Activated naive CD8-positive, alpha-beta T cell treated with anti-CD3 and anti-CD28 coated beads, Interleukin-2, amount 10 ng/mL, durations not matched to agents 7 days and 5 days (primary cell): ENCODE results near the gene IGF2. TPM values are rescaled to one million over a fixed set of nuclear protein-coding genes. Genes with fewer than 3 reads are reported as not detected.

Experiments used
- ATAC-seq: fragments of 150-1000 bp; cut with Tn5 transposase; one replicate; pipeline ENCODE4 v1.10.0; 2021; ENCODE audit warnings: low read depth, moderate library complexity
- POLR2A ChIA-PET: fragments of 350-600 bp; sonication (Branson Sonifier 250); formaldehyde crosslinking; loops from one replicate; lab custom pipeline; 2021; ENCODE audit warnings: antibody characterized with exemption; lab: Charles Lee
- DNase-seq: peaks from one replicate; pipeline ENCODE4 v3.0.0; 2021
- H3K27ac Mint-ChIP-seq: one replicate; pipeline ENCODE4 v1.8.0; 2022; ENCODE audit warnings: mild to moderate bottlenecking, mixed read lengths
- H3K27me3 Mint-ChIP-seq: one replicate; pipeline ENCODE4 v1.8.0; 2022; ENCODE audit warnings: mild to moderate bottlenecking, moderate library complexity, mixed read lengths
- H3K36me3 Mint-ChIP-seq: one replicate; pipeline ENCODE4 v1.8.0; 2021; ENCODE audit warnings: mild to moderate bottlenecking, mixed read lengths
- H3K4me1 Mint-ChIP-seq: one replicate; pipeline ENCODE4 v1.8.0; 2021; ENCODE audit warnings: mixed read lengths
- H3K4me3 Mint-ChIP-seq: one replicate; pipeline ENCODE4 v1.8.0; 2022; ENCODE audit warnings: mild to moderate bottlenecking, moderate library complexity, mixed read lengths
- H3K9me3 Mint-ChIP-seq: one replicate; pipeline ENCODE4 v1.8.0; 2021; ENCODE audit warnings: mixed read lengths
- total RNA-seq, 2 experiments: library from RNA; stranded (reverse); gene quantifications; one replicate each; pipeline ENCODE4 v1.2.3, GENCODE V29; 2021

The IGF2 gene
- total RNA-seq, 2 experiments from 2014 or later, result not detected

DNA sequence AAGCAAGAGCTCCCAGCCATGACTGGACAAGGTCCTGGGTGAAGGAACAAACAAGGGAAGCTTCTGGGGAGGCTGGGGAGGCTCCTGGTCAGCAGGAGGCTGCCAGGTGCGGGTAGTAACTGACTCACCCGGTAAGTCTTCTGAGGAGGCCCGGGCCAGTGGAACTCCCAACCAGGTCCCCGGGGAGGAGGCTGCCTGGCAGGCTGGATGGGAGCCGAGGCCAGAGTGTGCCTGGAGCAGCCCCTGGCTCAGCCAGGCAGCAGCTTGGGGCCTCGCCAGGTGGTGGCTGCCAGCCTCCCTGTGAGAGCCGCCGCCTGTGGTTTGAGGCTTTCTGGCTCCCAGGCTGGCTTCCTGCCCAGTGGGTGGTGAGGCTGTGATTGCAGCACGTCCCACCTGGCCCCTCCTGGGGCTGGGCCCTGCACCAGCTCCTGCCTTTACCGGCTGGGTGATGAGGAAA lies 46.2 kb downstream of the IGF2 start:
- Mint-ChIP-seq H3K27me3 (peaks cover 9% of the 10 kb centered on the region), H3K4me1 (peaks cover 2% of the 10 kb centered on the region), H3K9me3 (no peaks in the 10 kb centered on the region), H3K27ac (no peak overlapping the region), H3K4me3 (no peak overlapping the region), H3K36me3 (no peaks in the 10 kb centered on the region)
- ATAC-seq (peak; percentile 53), DNase-seq (peak; percentile 45)
- POLR2A ChIA-PET, result no interaction called here

DNA sequence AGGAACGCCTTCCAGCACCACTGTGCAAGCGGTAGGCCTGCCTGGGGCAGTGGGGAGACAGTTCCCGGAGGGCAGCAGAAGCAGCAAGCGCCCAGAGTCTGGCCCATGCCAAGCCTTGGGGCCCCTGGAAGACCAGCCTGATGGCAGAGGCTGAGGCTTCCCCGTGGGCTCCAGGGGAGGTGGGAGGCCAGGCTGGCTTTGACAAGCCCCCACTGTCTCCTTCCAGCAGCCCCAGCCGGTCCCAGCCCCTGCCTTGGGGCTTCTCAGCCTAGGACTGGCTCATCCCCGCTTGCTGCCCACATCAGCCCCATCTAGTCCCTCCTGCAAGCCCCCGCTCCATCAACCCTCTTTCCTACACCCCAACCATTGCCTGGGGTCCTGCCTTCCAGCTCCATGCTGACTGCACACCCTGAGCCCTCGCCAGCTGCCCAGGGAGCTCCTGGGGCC lies 46.7 kb downstream of the IGF2 start:
- Mint-ChIP-seq H3K36me3 (no peaks in the 10 kb centered on the region), H3K4me3 (no peak overlapping the region), H3K27me3 (peaks cover 9% of the 10 kb centered on the region), H3K27ac (no peak overlapping the region), H3K4me1 (peaks cover 2% of the 10 kb centered on the region), H3K9me3 (no peaks in the 10 kb centered on the region)
- ATAC-seq, result no peak
- POLR2A ChIA-PET, result no interaction called here
- peak; percentile 20 for DNase-seq

DNA sequence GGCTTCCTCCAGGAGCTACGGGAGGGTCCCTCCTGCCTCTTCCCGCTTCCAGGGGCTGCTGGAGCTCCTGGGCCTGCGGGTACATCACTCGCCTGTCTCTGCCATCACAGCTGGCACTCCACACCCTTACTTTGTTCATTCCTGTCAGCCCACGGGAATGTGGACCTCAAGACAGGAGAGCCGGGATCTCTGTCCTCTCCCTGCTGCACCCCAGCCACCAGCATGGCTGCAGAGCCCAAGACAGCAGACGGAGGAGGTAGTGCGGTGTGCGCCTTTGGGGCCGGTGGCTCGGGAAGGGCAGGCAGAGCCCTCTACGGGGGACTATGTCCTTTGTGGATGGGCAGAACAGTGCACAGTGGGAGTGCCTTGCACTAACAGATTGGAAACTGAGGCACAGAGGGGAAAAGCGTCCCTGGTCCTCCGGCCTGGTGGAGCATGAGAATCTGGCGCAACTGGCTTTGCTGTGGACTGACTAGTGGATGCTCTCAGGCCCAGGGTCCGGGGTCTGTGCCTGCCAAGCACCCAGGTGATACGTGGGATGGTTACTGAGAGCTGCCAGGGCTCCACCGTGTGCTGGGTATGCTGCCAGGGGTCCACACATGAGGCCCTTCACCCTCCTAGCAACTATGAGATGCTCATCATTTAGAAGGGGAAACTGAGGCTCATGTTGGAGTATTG lies 47.3 kb downstream of the IGF2 start:
- ATAC-seq, result no peak
- POLR2A ChIA-PET, result no interaction called here
- H3K27me3 Mint-ChIP-seq, result peaks cover 9% of the 10 kb centered on the region
- no peak overlapping the region for H3K4me3 Mint-ChIP-seq
- H3K36me3 Mint-ChIP-seq, result no peaks in the 10 kb centered on the region
- H3K4me1 Mint-ChIP-seq, result peaks cover 2% of the 10 kb centered on the region
- peak; percentile 22 for DNase-seq
- no peaks in the 10 kb centered on the region for H3K9me3 Mint-ChIP-seq
- no peak overlapping the region for H3K27ac Mint-ChIP-seq

DNA sequence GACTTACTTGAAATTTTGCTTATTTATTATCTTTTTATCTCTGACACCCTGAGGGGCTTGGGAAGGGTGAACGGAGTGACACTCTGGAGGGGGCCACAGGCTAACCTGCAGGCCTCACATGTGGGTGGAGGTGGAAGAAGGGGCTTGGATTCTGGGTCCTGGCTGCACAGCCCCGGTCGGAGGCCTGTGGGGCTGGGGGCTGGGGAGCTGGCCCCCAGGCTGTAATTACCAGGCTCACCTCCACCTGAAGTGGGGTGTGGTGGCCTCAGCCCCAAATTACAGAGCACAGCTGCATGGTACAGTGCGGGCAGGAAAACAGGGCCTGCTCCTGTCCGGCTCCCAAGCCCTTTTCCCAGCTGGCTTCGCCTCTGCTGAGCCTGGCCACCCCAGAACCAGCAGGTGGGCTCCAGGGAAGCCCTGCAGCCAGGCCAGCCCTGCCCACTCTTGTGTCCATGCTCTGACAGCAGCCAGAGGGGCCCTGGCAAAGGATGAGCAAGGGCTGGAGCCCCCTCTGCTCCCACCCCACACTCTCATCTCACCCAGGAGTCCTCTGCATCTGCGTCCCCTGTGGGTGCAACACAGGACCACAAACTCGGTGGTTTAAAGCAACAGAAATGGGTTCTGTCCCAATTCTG lies 48.0 kb downstream of the IGF2 start:
- Mint-ChIP-seq H3K36me3 (no peaks in the 10 kb centered on the region), H3K27me3 (peaks cover 9% of the 10 kb centered on the region), H3K27ac (no peak overlapping the region), H3K4me3 (no peak overlapping the region), H3K4me1 (peaks cover 2% of the 10 kb centered on the region), H3K9me3 (no peaks in the 10 kb centered on the region)
- DNase-seq, result peak; percentile 17
- POLR2A ChIA-PET, result no interaction called here
- ATAC-seq, result no peak

DNA sequence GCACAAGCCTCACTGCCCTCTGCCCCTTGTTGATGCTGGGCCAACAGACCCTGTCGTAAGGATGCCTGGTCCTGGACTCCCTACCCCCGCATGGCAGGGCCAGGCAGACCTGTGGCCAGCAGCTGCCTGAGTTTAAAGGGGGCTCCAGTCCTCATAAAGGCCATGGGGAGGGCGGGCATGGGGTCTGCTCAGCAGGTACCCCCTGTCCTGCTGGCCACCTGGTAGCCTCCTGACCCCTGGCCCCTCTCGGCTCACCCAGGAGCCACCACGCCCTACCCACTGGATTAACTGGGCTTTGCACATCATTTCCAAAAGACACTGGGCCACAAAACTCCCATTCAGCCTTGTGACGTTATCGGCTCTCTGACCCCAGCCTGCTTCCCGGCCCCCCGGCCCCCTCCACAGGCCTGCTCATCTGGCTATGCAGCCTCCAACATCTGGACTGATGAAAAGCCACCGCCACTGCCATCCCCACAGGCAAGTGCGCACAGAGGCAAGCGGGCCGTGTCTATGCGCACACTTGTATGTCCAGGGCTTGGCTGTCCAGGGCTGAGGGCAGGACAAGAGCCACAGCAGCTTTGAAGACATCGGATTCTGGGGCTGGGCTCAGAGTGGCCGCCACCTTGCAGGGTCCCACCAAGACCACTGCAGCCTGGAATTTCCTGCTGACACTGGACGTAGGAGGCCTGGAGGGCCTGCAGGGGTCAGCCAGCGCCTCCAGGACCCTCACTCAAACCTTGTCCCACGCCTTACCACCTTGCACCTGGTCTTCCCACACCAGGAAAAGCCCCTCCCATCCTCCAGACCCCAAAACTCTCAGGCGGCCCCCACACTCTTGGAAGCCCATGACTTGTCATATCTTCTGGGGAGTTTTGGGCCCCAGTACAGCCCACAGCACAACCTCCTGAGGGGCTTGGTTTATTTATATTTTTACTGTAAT lies 48.7 kb downstream of the IGF2 start:
- Mint-ChIP-seq H3K27me3 (peaks cover 6% of the 10 kb centered on the region), H3K27ac (no peak overlapping the region), H3K36me3 (no peaks in the 10 kb centered on the region), H3K9me3 (no peaks in the 10 kb centered on the region), H3K4me1 (peaks cover 2% of the 10 kb centered on the region), H3K4me3 (no peak overlapping the region)
- DNase-seq (peak; percentile 15), ATAC-seq (no peak)
- POLR2A ChIA-PET, result no interaction called here

DNA sequence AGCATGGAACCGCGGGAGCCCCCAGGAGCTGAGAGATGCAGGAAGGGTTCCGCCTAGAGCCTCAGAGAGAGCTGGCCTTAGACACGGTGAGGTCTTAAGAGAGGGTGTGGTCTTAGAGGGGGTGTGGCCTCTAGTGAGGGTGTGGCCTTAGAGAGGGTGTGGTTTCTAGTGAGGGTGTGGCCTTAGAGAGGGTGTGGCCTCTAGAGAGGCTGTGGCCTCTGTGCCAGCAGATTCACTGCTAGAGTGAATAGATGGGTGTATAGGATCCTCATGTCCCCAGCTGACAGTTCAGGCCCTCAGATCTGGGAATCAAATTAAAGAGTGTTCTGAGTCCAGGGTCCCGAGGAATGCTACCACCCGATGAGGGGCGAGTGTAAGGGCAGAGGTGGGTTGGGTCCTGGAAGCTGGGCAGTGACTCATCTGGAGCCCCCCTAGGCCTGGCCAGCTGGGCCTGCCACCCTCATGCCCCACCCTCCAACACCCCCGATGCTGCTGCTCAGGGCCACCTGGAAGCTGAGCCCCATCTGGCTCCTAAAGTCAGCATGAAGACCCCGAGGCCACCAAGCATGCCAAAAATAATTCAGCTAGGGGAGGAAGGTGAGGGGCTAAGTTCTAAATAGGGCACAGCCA lies 49.5 kb downstream of the IGF2 start:
- POLR2A ChIA-PET, result no interaction called here
- Mint-ChIP-seq H3K4me3 (no peak overlapping the region), H3K27ac (no peak overlapping the region)

DNA sequence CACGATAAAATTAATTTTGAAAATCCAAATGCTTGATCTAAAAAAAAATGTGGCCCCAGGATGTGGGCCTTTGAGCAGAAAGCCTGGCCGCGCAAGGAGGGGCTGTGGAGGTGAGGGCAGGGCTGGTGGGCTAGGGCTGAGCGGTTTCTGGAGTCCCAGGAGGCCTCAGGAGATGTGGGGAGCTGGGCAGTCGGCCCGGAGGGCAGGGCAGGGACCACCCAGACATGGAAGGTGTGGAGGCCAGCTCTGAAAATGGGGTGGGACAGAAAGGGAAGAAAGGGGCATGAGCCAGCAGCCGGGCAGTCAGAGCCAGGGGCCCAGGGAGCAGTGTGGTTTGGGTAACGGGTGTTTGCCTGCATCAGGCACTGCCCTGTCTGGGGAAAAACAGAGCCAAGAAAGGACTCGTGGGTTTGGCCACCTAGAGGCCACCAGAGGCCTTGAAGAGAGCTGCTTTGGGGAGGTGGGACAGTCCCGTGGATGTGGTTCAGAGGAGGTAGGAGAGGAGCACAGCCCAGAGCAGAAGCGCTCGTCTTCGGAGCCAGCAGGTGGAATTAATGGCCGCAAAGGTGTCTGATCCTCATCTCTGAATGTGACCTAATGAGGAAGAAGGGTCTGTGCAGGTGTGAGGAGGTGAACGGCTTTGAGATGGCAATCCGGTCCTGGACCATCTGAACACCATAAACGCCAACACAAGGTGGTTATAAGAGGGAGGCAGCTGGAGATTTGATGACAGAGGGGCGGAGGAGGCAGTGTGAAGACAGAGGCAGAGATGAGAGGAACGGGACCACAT lies 50.2 kb downstream of the IGF2 start:
- POLR2A ChIA-PET, result no interaction called here
- ATAC-seq (no peak), DNase-seq (peak; percentile 25)
- H3K27me3 Mint-ChIP-seq, result peaks cover 5% of the 10 kb centered on the region
- peaks cover 2% of the 10 kb centered on the region for H3K4me1 Mint-ChIP-seq
- H3K9me3 Mint-ChIP-seq, result peaks cover 4% of the 10 kb centered on the region
- no peaks in the 10 kb centered on the region for H3K36me3 Mint-ChIP-seq
- H3K4me3 Mint-ChIP-seq, result no peak overlapping the region
- H3K27ac Mint-ChIP-seq, result no peak overlapping the region

More for the DNA sequence above, 49.5 kb downstream of the IGF2 start:
- peak; percentile 36 for DNase-seq
- Mint-ChIP-seq H3K9me3 (peaks cover 1% of the 10 kb centered on the region), H3K4me1 (peaks cover 2% of the 10 kb centered on the region), H3K27me3 (peaks cover 5% of the 10 kb centered on the region), H3K36me3 (no peaks in the 10 kb centered on the region)
- peak; percentile 34 for ATAC-seq

DNA sequence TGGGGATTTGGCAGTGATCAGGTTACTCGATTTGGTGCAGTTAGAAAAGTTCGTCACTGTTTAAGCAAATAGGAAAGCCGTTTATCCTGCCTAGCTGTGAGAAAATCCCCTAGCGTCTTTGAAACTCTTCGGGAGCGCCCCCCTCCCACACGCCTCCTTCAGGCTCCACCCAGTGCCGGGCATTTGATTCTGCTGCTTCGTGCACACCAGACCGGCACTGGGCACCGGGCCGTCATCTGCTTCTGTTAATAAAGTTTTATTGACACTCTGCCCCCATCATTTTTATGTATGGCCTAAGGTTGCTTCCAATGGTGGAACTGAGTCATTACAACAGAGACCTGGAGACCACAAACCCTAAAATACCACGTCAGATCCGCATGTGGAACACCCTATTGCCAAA lies 50.9 kb downstream of the IGF2 start:
- Mint-ChIP-seq H3K4me3 (no peak overlapping the region), H3K9me3 (peaks cover 6% of the 10 kb centered on the region), H3K27me3 (peaks cover 5% of the 10 kb centered on the region), H3K4me1 (peaks cover under 1% of the 10 kb centered on the region), H3K36me3 (no peaks in the 10 kb centered on the region), H3K27ac (no peak overlapping the region)
- POLR2A ChIA-PET, result no interaction called here
- DNase-seq (no peak), ATAC-seq (no peak)

DNA sequence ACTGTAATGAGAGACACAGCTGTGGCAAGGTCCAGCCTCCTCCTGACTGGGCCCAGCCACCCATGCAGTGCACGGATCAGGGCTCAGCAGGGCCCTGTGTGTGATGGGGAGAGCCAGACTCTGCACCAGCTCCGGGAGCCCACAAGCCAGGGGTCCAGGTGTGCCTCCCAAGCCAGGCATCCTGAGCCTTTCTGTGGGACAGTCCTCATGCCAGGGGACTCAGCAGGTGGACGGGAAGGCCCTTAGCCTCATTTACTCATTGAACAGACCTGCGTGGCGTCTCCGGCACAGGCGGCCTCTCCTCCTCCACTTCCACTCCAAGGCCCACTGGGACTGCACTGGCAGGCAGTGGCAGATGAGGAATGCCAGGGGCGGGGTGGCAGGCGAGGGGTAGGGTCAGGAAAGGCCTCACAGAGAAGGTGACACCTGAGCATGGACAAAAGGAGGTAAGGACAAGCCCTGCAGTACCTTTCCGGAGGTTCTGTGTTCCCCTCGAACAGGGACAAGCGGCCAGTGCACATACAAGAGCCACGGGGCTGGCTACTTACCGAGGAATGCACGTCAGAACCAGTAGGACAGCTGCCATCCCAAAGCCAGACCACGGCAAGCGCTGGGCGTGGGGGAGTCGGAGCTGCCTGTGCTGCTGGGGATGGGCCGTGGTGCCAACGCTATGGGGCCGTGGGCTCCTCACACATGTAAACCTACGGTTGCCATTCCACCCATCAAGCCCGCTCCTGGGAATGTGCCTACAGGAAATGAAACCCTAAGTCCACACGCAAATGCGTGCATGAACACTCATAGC lies 52.7 kb downstream of the IGF2 start:
- POLR2A ChIA-PET, result no interaction called here
- Mint-ChIP-seq H3K4me1 (no peaks in the 10 kb centered on the region), H3K9me3 (peaks cover 6% of the 10 kb centered on the region), H3K36me3 (no peaks in the 10 kb centered on the region), H3K4me3 (no peak overlapping the region), H3K27ac (no peak overlapping the region), H3K27me3 (peaks cover 4% of the 10 kb centered on the region)
- ATAC-seq, result no peak
- peak; percentile 17 for DNase-seq

DNA sequence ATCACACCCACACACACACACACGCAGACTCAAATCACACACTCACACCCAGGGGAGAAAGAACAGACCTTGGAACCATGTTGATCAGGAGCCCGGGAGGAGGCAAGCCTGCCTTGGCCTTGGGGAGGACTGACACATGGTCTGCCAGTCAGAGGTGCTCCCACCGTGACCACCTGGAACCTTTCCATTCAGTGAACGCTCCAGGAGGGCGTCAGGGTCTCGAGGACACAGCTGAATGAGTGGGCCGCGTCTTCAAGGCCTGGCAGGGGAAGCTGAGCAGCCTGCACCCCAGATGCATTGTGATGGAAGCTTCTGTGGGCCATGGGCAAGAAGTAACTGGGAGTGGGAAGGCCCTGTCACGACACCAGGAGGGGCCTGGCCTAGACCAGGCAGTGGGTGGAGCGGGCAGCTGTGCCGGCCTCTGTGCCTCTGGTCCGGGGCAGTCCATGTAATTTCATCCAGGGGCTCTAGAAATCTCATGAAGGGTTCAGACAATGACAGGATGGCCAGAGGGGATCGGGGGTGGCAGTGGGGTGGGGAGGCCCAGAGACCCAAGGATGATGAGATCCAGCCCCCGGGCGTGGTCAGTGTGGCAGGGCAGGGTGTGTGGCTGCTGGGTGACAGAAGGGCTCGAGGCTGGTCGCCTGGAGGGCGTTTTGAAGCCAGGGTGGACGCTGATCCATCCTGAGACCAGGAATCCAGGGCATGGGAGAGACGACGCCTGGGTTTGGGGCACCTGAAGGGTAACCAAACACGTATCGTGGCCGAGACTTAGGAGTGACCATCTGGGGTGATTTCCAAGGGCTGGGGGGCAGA lies 53.7 kb downstream of the IGF2 start:
- H3K27ac Mint-ChIP-seq, result no peak overlapping the region
- no peaks in the 10 kb centered on the region for H3K4me1 Mint-ChIP-seq
- peaks cover 6% of the 10 kb centered on the region for H3K9me3 Mint-ChIP-seq
- ATAC-seq, result no peak
- H3K27me3 Mint-ChIP-seq, result peaks cover 8% of the 10 kb centered on the region
- peak; percentile 17 for DNase-seq
- no peak overlapping the region for H3K4me3 Mint-ChIP-seq
- H3K36me3 Mint-ChIP-seq, result no peaks in the 10 kb centered on the region
- POLR2A ChIA-PET, result no interaction called here

DNA sequence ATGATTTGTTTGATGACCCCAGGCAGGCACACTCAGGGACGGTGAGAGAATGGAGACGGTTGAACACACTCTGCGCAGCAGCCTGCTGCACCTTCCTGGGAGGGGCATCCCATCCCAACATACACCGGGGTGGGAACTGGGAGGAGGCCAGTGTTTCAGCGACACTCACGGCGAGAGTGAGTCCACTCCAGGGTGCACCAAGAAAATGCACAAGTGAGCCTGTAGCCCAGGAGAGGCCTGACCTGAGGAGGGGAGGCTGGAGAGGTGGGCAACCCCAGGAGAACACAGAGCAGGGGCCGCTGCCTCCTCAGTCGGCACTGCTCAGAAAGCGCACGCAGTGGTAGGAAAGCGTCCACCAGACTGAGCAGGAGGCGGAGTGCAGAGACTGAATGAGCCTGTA lies 54.5 kb downstream of the IGF2 start:
- H3K27ac Mint-ChIP-seq, result no peak overlapping the region
- H3K27me3 Mint-ChIP-seq, result peaks cover 10% of the 10 kb centered on the region
- DNase-seq, result no peak
- H3K36me3 Mint-ChIP-seq, result no peaks in the 10 kb centered on the region
- no peaks in the 10 kb centered on the region for H3K4me1 Mint-ChIP-seq
- ATAC-seq, result no peak
- H3K4me3 Mint-ChIP-seq, result no peak overlapping the region
- peaks cover 6% of the 10 kb centered on the region for H3K9me3 Mint-ChIP-seq
- POLR2A ChIA-PET, result no interaction called here
